ENCODE data around the gene SCARF1. TPM values are rescaled to one million over a fixed set of nuclear protein-coding genes. Genes with fewer than 3 reads are reported as not detected.
A peak's percentile ranks its signal among the peaks of the same experiment; 100 is the strongest.
"Not testable (repeated sequence)": the region's sequence is repeated elsewhere in the genome, so short reads cannot be mapped to it uniquely, and the experiment has no call there.

The SCARF1 gene
- total RNA-seq, result 0.21 and 0.64 TPM in 2 replicates
- long read RNA-seq, result 0 reads

- no peaks in the 10 kb centered on the region for H3K36me3 Mint-ChIP-seq (ENCODE audit: unreplicated experiment)
- no peak within 1 kb of the TSS for H3K4me3 Mint-ChIP-seq (ENCODE audit: unreplicated experiment)
Measured at GRCh38 chr17:1645207-1646171, at the start of gene SCARF1. SCARF1 (minus strand) TSS chr17:1645732; CDS start chr17:1645697, 35 bp downstream.

GRCh38 chr17:1693339-1693738, 47.8 kb upstream of the SCARF1 start:
- Mint-ChIP-seq H3K36me3 (ENCODE audit: unreplicated experiment) (no peaks in the 10 kb centered on the region), H3K4me1 (ENCODE audit: unreplicated experiment) (no peaks in the 10 kb centered on the region), H3K27me3 (ENCODE audit: unreplicated experiment) (no peaks in the 10 kb centered on the region), H3K27ac (ENCODE audit: unreplicated experiment) (no peak overlapping the region), H3K9me3 (ENCODE audit: unreplicated experiment) (no peaks in the 10 kb centered on the region), H3K4me3 (ENCODE audit: unreplicated experiment) (no peak overlapping the region)
- TF ChIP-seq CTCF (IDR thresholded peaks at IDR 0.05), result no peak
- DNase-seq (ENCODE audit: extremely low spot score, unreplicated experiment), result no peak

More at GRCh38 chr17:1645207-1646171, at the start of gene SCARF1:
- Mint-ChIP-seq H3K27me3 (ENCODE audit: unreplicated experiment) (no peaks in the 10 kb centered on the region), H3K27ac (ENCODE audit: unreplicated experiment) (no peak within 1 kb of the TSS), H3K9me3 (ENCODE audit: unreplicated experiment) (no peaks in the 10 kb centered on the region), H3K4me1 (ENCODE audit: unreplicated experiment) (peaks cover 13% of the 10 kb centered on the region)
- DNase-seq (ENCODE audit: extremely low spot score, unreplicated experiment), result no peak
- TF ChIP-seq CTCF (IDR thresholded peaks at IDR 0.05), result no peak

- Mint-ChIP-seq H3K4me1 (ENCODE audit: unreplicated experiment) (peaks cover 3% of the 10 kb centered on the region), H3K27me3 (ENCODE audit: unreplicated experiment) (no peaks in the 10 kb centered on the region), H3K36me3 (ENCODE audit: unreplicated experiment) (no peaks in the 10 kb centered on the region), H3K27ac (ENCODE audit: unreplicated experiment) (no peak overlapping the region), H3K9me3 (ENCODE audit: unreplicated experiment) (no peaks in the 10 kb centered on the region), H3K4me3 (ENCODE audit: unreplicated experiment) (no peak overlapping the region)
- no peak for TF ChIP-seq CTCF (IDR thresholded peaks at IDR 0.05)
- no peak for DNase-seq (ENCODE audit: extremely low spot score, unreplicated experiment)
Measured at GRCh38 chr17:1690544-1691221, 45.2 kb upstream of the SCARF1 start.

GRCh38 chr17:1688405-1688804, 42.9 kb upstream of the SCARF1 start:
- DNase-seq (ENCODE audit: extremely low spot score, unreplicated experiment); H3K27me3 Mint-ChIP-seq (ENCODE audit: unreplicated experiment); H3K4me3 Mint-ChIP-seq (ENCODE audit: unreplicated experiment); H3K27ac Mint-ChIP-seq (ENCODE audit: unreplicated experiment); H3K36me3 Mint-ChIP-seq (ENCODE audit: unreplicated experiment); H3K9me3 Mint-ChIP-seq (ENCODE audit: unreplicated experiment): not testable (repeated sequence)
- peaks cover 18% of the 10 kb centered on the region for H3K4me1 Mint-ChIP-seq (ENCODE audit: unreplicated experiment)

GRCh38 chr17:1686086-1686485, 40.6 kb upstream of the SCARF1 start:
- H3K27ac Mint-ChIP-seq (ENCODE audit: unreplicated experiment), result no peak overlapping the region
- H3K9me3 Mint-ChIP-seq (ENCODE audit: unreplicated experiment), result no peaks in the 10 kb centered on the region
- H3K4me3 Mint-ChIP-seq (ENCODE audit: unreplicated experiment), result peak overlapping the region; percentile 33
- DNase-seq (ENCODE audit: extremely low spot score, unreplicated experiment), result no peak
- peaks cover 20% of the 10 kb centered on the region for H3K36me3 Mint-ChIP-seq (ENCODE audit: unreplicated experiment)
- H3K4me1 Mint-ChIP-seq (ENCODE audit: unreplicated experiment), result peaks cover 30% of the 10 kb centered on the region
- H3K27me3 Mint-ChIP-seq (ENCODE audit: unreplicated experiment), result no peaks in the 10 kb centered on the region
- TF ChIP-seq CTCF (IDR thresholded peaks at IDR 0.05), result no peak
